HG03135 (cell line): ENCODE results near the gene TMEM143.

ENCODE experiments used
- ATAC-seq: cut with Tn5 transposase; IDR thresholded peaks from one replicate; pipeline ENCODE4 v1.9.1; 2021; ENCODE audit warnings: mild to moderate bottlenecking, moderate library complexity; ENCODE audit not compliant: unreplicated experiment

The TMEM143 gene

DNA sequence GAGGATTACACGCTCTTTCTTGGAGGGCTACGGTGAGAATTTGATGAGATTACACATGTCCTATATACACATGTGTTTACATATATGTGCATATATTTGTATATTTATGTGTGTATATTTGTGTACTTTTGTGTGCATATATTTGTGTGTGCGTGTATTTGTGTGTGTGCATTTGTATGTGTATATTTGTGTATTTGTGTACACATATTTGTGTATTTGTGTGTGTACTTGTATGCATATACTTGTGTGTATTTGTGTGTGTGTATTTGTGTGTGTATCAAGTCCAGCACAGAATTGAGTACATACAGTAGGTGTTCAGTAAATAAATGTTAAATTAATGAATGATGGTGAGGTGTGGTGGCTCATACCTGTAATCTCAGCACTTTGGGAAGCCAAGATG lies 1.8 kb downstream of the TMEM143 start:
- ATAC-seq = no peak

DNA sequence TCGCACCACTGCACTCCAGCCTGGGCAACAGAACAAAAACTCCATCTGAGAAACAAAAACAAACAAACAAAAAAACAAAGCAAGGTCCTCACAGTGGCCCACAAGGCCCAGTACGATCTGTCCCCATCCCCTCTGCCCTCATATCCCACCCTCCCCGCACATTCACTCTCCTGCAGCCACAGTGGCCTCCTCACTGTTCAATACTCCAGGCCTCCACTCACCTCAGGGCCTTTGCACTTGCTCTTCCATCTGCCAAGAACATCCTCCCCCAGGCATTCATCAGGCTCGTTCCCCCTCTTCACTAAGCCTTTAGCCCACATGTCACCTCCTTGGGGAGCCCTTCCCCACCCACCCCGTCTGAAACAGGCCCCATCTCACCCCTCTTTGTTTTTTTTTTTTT lies 4.6 kb downstream of the TMEM143 start:
- no peak for ATAC-seq

DNA sequence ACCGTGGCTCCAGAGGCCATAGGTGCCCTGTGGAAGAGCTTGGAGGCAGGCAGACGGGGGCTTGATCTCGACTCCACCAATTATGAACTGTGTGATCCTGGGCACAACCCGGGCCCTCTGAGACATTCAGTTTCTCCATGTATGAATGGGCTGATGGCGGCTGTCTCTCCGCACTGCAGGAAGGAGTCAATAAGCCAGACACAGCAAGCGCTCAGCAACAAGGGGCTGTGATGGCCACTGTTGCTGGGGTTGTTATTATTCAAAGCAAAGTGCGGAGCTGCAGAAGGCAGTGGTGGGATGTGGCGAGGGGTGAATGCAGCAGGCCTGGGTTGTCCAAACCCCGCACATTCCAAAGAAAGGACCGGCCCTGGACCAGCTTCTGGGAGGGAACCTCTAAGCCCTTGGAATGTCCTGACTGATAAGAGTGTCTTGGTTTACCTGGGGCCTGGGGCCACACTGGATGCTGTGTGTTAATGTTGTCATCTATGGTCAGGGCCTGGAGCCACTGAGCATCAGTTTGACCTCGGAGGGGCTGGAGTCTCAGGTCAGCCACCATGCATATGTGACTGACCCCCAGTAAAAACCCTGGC lies 8.3 kb downstream of the TMEM143 start:
- no peak for ATAC-seq

DNA sequence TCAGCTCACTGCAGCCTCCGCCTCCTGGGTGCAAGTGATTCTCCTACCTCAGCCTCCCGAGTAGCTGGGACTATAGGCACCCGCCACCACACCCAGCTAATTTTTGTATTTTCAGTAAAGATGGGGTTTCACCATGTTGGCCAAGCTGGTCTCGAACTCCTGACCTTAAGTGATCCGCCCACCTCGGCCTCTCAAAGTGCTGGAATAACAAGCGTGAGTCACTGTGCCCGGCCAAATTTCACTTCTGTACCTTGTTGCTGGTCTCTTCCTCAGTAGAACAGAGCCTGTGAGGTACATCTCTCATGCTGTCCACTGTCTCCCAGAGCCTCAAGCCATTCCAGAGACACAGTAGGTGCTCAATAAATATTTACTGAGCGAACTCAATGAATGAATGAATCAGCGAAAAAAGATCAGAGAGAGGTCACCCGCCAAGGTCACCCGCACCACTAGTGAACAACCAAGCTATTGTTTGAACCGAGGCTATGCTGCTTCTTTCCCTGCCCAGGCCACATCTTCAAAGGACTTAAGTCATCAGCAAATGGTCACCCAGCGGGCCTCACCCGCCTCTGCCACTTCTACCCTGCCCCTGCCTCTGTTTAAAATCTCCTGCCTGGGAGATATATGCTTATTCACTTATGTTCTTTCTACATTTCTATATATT lies 9.3 kb downstream of the TMEM143 start:
- ATAC-seq = no peak

DNA sequence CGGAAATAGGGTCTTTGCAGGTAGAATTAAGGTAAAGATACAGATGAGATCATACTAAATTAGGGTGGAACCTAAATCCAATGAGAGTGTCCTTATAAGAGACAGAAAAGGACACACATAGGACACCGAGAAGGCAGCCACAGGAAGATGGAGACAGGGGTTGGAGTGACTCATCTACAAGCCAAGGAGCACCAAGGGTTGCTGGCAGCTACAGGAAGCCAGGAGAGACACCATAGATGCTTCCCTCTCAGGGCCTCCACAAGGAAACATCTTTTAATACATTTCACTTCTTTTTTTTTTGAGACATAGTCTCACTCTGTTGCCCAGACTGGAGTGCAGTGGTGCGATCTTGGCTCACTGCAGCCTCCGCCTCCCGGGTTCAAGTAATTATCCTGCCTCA lies 10.1 kb downstream of the TMEM143 start:
- ATAC-seq = no peak

DNA sequence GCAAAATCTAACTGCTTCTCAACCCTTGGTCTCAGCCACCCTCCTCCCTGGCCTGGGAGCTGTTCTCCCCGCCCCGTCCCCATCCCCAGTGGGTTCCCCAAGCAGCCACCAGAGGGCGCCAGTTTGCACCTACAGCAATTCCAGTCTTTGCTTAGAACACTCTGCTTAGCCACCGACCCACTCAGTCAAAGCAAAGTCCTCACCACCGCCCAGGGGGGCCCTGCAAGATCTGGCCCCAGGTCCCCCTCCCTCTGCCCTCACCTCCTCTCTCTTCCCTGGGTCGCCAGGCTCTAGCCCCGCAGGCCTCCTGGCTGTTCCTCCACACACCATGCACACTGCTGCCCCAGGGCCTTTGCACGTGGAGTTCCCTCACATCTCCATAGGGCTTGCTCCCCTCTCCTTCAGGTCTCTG lies 12.4 kb downstream of the TMEM143 start:
- ATAC-seq = no peak

DNA sequence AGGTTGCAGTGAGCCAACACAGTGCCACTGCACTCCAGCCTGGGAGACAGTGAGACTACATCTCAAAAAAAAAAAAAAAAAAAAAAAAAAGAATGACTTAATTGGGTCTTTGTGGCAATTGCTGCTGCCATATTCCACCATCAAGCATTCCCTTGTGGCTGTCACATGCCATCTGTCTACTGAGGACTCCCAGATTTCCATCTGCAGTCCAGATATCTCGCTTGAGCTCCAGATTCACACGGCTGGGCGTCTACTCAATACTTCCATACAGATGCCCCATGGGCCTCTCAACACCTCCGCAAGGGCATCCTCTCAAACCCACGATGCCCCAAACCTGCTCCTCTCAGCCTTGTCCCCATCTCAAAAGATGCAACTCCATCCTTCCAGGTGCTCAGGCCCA lies 12.9 kb downstream of the TMEM143 start:
- no peak for ATAC-seq

DNA sequence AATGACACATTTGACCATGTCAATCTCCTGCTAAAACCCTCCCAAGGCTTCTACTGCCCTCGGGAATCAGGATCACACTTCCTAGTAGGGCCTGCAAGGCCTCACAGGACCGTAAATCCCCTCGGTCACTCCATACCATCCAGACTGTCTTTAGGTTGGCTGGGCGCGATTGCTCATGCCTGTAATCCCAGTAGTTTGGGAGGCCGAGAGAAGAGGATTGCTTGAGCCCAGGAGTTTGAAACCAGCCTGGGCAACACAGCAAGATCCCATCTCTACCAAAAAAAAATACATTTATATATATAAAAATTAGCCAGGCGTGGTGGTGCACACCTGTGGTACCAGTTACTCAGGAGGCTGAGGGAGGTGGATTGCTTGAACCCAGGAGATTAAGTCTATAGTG lies 15.0 kb downstream of the TMEM143 start:
- ATAC-seq = no peak

DNA sequence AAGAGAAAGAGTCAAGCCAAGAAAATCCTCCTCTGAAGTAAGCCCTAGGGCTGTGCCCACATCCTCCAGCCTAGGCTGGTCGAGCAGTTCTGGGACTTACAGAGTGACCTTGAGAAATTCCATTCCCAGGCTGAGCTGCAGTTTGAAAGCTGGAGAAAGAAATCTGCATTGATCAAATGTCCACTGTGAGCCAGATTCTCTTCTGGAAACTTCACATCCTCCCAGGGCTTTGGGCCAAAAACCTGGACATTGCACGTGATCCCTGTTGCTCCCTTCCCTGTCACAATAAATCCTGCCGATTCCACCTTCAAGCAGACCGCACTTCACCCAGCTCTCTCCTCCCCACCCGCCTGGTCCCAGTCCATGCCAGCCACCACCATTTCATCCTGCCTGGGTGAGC lies 15.7 kb downstream of the TMEM143 start:
- no peak for ATAC-seq

DNA sequence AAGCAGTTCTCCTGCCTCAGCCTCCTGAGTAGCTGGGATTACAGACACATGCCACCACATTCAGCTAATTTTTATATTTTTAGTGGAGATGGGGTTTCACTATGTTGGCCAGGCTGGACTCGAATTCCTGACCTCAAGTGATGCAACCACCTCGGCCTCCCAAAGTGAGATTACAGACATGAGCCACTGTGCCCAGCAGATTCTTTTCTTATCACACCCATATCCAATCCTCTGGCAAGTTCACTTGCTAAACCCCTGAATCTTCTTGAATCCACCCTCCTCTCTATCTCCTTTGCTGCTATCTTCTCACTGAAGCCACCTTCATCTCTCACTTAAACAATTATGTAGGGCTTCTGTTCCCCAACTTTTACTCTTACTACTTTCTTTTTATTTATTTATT lies 17.5 kb downstream of the TMEM143 start:
- ATAC-seq = no peak

DNA sequence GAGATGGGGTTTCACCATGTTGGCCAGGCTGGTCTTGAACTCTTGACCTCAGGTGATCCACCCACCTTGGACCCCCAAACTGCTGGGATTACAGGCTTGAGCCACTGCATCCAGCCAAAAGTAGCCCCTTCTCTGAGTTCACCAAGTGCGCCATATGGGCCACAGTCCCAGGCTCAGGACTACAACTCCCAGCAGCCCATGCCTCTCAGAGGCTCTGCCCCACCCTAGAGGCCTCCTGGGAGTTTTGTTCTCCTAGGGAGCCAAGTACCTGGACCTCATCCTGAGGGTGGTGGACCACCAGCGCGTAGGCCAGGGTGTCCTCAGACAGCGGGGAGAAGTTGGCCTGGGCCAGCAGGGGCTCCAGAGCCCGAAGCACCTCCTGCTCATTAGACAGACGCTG lies 18.8 kb downstream of the TMEM143 start:
- ATAC-seq = no peak

DNA sequence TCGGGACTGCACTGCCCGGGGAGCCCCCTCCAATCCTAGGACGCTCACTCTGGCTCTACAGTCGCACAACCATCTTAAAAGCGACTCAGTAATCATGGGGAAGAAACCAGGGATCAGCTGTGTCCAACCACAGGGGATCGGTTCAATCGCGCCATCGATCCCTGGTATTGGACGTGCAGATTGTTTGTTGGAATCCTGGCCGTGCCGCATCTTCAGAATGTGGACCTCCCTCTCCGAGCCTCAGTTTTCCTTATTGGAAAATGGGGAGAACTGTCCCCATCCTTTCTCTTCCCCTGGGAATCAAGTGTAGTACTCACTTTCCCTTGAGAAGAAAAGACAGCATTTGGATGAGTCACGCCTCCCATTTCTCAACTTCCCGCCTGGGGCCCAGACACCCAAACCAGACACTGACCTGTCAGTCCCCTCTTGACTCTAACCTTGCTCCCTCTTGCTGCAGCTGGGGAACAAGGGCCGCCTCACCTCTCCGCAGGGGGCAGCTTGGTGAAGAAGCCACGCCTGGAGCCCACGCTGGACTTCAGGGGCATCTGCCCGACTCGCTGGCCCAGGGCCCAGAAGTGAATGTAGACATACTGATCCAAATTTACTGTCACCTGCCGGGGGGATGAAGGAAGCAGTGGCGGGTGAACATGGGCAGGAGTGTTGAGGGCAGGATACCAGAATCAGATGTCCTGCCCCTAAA lies 20.7 kb downstream of the TMEM143 start:
- no peak for ATAC-seq

DNA sequence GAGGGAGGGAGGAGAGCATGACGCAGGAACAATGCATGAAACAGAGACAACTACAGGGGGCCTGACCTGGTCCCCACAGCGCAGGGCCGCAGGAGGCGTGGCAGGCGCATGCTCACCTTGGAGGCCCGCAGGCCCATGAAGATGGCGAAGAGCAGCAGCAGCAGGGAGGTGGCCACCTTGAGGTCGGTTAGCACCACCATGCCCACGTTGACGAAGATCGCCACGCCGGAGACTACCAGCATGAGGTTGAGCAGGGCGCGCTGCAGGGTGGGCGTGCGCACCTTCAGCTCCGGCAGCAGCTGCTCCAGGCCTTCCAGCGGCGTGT lies 21.4 kb downstream of the TMEM143 start:
- ATAC-seq = no peak

DNA sequence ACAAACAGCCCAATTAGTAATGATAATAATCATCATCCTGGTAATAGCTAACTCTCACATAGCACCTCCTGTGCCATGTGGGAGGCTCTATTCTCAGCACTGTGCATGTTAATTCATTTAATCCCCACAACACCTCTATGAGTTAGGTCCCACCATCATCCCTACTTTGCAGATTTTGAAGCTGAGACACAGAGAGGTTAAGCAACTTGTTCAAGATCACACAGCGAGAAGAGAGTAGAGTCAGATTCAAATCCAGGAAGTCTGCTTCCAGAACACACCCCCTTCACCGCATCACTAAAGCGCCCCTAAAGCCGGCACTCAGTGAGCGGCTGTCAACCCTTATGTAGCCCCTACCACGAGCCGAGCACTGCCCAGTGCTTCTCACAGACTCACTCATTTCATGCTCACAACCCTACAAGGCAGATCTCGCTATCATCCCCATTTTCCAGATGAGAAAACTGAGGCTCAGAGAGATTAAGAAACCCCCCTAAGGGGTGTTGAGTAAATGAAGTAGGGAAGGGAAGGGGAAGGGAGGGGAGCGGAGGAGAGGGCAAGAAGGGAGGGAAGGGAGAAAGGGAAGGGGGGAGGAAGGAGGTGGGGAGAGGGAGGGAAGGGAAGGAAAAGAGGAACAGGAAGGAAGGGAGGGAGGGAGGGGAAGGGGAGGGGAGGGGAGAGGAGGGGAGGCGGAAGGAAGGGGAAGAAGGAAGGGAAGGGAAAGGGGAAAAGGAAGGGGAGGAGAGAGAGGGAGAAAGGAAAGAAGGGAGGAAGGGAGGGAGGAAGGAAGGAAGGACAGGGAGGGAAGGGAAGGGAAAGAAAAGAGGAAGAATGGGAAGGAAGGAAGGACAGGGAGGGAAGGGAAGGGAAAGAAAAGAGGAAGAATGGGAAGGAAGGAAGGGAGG lies 22.0 kb downstream of the TMEM143 start:
- no peak for ATAC-seq

DNA sequence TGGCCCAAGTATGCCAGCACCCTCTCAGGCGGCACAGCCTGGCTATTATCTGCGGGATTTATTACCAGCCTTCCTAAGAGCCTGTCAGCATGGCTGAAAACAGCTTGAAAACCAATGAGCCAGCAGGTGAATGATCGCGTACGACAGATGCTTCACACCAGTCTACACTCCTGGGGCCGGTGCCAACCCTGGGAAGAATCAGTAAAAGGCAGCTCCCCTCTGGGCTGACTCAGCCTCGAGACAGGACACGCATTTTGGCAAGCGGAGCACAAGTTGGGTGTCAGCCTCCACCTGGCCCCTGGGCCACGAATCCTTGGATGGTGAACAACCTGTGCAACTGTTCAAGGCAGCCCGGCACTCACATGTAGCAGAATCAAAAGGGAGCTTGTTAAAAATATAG lies 22.7 kb downstream of the TMEM143 start:
- no peak for ATAC-seq

DNA sequence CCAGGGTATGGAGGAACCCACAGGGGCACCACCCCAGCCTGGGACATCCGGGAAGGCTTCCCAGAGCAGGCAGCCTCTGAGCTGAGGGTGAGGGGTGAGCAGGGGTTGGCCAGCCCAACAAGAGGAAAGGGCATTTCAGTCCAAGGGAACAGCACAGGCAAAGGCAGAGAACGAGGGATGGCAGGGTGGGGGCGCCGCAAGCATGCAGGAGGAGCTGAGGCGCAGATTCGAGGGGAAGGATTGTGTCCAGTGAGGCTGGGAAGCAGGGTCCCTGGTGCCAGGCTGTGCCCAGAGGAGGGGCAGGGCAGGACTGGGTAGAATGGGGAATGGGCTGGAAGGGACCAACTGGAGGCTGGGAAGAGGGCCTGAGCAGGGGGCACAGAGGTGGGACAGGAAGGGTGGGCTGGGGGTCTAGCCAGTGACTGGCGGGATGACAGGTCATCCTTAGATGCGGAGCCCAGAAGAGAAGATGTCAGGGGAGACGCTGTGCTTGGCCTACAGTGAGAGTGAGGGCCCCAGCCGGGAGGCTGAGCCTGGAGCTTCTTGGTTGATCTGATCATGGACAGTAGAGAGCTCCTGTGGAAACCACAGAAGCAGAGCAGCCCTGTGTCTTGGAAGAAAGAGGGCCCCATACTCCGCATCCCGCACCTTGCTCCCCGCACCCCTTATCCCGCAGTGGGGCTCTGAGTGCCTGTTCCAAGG lies 24.8 kb downstream of the TMEM143 start:
- no peak for ATAC-seq

DNA sequence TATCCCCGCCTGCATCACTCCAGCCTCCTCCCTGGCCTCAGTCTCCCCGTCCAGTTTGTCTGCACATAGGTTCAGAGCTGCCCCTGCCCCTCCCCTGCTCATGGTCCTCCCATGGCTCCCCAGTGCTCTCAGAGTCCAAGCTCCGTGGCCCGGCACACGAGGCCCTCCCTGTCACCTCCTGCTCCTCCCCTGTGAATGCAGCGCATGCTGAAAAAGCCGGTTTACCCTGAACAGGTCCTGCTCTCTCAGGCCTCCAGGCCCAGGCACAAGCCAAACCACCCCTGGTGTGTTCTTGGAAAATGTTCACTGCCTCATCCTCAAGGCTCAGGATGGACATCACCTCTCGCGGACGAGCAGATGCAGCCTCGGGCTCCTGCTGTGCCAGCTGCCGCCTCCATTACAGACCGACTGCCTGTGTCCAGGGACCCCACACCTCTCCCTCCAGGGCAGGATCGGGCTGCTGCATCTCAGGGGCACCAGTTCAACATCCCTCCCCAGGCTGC lies 25.4 kb downstream of the TMEM143 start:
- ATAC-seq = no peak

DNA sequence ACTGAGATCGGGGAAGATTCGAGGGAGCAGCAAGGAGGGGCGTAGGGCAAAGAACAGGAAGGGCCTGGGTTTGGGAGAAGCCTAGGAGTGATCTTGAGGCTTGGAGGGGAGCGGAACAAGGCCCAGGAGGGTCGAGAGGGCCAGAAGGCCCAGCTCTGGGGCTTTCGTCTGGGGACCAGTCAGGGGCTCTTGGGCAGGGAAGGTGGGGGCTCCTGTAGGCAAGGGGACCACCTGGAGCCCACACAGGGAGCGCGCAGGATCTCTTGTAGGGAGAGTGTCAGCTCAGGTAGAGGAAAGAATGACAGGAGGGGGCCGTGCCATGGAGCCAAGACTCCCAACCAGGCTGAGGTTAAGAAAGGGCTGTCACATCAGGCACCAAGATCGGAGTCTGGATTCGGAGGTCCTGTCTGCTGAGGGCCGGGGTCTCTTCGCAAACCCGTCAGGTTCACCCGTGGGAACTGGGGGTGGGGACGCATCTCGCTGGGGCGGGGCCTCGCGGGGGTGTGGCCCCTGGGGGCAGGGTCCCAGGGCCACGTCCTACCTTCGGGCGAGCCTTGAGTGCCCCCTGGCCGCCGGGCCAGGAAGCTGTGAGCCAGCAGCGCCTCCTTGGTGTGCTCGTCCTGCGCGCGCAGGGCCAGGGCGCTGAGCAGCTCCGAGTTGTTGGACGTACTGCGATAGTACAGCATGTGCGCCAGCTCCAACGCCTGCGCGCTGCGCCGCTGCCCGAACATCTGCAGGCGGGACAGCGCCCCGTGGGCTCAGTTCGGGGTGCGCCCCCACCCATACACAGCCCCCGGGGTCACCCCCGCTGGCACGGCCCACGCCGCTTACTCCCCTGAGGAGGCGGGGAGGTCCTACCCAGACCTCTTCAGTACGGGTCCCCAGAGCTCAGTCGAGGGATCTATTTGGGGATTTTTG lies 30.0 kb downstream of the TMEM143 start:
- peak; percentile 48 for ATAC-seq

DNA sequence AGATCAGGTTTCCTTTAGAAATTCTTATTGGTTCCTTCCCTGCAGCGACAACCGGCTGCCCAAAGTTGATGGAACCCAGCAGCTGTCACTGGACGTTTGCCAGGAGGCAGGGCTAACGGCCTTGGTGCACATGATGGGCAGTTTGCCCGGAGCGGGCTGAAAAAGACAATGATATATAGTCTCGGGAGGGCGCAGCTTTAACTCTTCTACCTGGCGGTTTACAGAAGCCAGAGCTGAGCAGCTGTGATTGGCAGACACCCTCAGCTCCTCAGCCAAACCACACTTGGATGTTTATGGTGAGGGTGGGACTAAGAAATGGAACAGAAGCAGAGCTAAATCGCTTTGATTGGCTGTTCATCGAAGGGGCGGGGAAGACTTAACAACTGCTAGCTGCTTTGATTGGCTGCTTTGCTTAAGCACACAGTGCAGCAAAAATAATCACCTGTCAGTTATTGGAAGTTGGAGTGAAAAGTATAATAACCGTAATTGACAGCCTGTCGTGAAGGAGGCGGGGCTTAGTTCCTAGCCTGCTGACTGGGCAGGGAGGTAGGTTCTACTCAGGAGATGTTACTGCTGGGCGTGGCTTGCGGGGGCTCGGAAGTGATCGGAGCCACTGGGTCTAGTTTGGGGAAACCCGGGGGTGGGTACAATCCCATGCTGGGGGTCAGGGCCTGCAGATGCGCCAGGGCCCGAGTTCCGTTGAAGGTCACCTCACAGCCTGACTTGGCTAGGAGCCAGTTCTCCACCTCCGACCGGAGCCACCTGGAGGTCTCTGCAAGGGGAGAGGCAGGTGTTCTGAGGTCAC lies 30.9 kb downstream of the TMEM143 start:
- peak; percentile 65 for ATAC-seq
